ENCODE results near the gene YARS1. TPM values are rescaled to one million over a fixed set of nuclear protein-coding genes. Genes with fewer than 3 reads are reported as not detected.

Gene YARS1
- total RNA-seq, 1 experiment from 2014 or later, result 120 TPM

DNA sequence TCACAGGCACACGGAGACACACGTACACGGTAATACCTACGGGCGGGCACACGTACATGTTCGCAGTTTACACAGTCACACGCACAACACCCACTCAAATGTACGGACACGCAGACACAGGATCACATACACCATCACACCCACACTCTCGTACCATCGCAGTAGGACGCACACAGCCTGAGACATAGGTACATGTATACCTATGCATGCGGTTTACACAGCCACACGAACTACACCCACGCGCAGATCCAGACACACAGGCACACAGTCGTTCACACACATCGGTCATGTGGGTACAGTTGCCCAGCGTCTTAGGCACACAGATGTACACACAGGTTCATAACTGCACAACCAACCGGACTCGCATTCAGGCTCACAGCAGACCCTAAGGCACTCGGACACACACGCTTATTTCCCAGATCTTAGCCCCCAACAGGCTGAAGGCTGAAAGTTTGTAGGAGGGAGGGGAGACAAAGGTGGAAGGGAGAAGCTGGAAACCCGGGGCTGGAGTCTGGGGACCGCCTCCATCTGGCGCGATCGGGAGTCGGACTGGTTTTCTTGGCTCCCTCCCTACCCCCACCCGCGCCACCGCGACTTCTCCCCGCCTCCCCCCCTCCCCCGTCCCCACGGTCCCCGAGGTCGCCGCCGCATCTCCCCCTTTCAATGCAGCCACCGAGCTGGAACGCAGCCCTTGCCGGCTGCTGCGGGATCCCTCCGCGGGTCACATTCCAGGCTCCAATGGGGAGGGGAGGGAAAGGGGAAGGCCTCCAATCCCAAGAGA, 62.7 kb downstream of the YARS1 start:
- H3K4me3 ChIP-seq (ENCODE audit: low read depth in 2 of 2, low read length in 2 of 2), result peak overlapping the region; percentile 63 to 98
- no peaks in the 10 kb centered on the region for H3K9me3 ChIP-seq (ENCODE audit: control insufficient read depth, insufficient read depth, low read depth, low read length)
- no peaks in the 10 kb centered on the region for H3K36me3 ChIP-seq (ENCODE audit: control insufficient read depth, insufficient read depth, low read length)
- in situ Hi-C loops (cut with HindIII; ENCODE audit: low pct_unique_long_range_greater_than_20kb, low sequenced_read_pairs) (no loop called here), intact Hi-C loops (cut with micrococcal nuclease; ENCODE audit: unreplicated experiment) (loop anchor here (5.0 kb wide), 1 partner anchor 42 kb away; no protein-coding TSS in a partner anchor)
- H3K4me1 ChIP-seq (ENCODE audit: control insufficient read depth, insufficient read depth, low read length), result peaks cover 41% of the 10 kb centered on the region
- DNase-seq (ENCODE audit: low read depth, low spot score), result no peak
- no peaks in the 10 kb centered on the region for H3K27me3 ChIP-seq (ENCODE audit: control insufficient read depth, insufficient read depth, low read length)
- ChIA-PET CTCF (interaction anchor here (0.7 to 1.2 kb wide), 2 partner anchors 21 to 107 kb away, joined by 4 to 9 read pairs; no protein-coding TSS in a partner anchor), POLR2A (no interaction called here)
- H3K27ac ChIP-seq (ENCODE audit: low read length), result peak overlapping the region; percentile 90
- TF ChIP-seq TCF7L2 (IDR thresholded peaks at IDR 0.05; ENCODE audit: low read depth, low read length) (no peak), POLR2AphosphoS5 (IDR thresholded peaks at IDR 0.05; ENCODE audit: low read depth, low read length) (no peak), SIN3A (IDR thresholded peaks at IDR 0.05; ENCODE audit: borderline replicate concordance, insufficient read depth, low read depth, low read length) (no peak)
- TF ChIP-seq, protein P1, sequence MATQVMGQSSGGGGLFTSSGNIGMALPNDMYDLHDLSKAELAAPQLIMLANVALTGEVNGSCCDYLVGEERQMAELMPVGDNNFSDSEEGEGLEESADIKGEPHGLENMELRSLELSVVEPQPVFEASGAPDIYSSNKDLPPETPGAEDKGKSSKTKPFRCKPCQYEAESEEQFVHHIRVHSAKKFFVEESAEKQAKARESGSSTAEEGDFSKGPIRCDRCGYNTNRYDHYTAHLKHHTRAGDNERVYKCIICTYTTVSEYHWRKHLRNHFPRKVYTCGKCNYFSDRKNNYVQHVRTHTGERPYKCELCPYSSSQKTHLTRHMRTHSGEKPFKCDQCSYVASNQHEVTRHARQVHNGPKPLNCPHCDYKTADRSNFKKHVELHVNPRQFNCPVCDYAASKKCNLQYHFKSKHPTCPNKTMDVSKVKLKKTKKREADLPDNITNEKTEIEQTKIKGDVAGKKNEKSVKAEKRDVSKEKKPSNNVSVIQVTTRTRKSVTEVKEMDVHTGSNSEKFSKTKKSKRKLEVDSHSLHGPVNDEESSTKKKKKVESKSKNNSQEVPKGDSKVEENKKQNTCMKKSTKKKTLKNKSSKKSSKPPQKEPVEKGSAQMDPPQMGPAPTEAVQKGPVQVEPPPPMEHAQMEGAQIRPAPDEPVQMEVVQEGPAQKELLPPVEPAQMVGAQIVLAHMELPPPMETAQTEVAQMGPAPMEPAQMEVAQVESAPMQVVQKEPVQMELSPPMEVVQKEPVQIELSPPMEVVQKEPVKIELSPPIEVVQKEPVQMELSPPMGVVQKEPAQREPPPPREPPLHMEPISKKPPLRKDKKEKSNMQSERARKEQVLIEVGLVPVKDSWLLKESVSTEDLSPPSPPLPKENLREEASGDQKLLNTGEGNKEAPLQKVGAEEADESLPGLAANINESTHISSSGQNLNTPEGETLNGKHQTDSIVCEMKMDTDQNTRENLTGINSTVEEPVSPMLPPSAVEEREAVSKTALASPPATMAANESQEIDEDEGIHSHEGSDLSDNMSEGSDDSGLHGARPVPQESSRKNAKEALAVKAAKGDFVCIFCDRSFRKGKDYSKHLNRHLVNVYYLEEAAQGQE (IDR thresholded peaks at IDR 0.05; ENCODE audit: insufficient read depth in 1 of 2, low read depth in 2 of 2, low read length in 1 of 2), result no peak
- TF ChIP-seq, protein P2, sequence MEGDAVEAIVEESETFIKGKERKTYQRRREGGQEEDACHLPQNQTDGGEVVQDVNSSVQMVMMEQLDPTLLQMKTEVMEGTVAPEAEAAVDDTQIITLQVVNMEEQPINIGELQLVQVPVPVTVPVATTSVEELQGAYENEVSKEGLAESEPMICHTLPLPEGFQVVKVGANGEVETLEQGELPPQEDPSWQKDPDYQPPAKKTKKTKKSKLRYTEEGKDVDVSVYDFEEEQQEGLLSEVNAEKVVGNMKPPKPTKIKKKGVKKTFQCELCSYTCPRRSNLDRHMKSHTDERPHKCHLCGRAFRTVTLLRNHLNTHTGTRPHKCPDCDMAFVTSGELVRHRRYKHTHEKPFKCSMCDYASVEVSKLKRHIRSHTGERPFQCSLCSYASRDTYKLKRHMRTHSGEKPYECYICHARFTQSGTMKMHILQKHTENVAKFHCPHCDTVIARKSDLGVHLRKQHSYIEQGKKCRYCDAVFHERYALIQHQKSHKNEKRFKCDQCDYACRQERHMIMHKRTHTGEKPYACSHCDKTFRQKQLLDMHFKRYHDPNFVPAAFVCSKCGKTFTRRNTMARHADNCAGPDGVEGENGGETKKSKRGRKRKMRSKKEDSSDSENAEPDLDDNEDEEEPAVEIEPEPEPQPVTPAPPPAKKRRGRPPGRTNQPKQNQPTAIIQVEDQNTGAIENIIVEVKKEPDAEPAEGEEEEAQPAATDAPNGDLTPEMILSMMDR (IDR thresholded peaks at IDR 0.05), result no peak
- no TSS peak for BruUV-seq (replicated peaks)
- ATAC-seq, result peak; percentile 48

DNA sequence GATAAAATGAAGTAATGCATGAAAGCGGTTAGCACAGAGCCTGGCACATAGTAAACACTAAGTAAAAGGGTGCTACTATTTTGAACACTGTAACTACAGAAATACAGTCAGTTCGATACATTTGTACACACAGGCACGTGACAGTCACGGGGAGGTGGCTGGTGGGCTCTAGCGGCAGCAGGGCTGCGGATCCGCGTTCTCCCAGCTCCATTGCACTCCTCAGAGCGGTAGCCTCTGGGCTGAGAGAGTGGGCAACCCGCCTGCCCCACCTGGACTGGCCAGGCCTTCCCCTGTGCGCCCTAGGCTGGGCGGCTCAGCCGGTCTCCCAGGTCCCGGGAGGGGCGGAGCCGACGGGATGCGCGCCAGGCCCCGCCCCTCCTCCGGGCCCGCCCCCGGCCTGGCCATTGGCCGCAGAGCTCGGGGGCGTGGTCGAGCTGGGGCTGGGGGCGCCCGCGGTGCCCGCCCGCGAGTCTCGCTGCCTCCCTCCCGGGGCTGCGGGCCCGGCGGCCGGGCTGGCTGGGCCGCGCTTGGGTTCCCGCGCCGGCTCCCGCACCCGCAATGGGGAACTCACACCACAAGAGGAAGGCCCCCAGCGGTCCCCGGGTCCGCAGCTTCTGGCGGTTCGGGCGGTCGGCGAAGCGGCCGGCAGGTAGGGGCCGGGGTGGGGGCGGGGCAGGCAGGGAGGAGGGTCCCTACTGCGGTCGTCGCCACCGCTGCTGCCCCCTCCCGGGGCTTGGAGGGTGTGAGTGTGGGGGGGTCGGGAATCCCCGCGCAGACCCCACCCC, 63.4 kb downstream of the YARS1 start:
- CTCF ChIA-PET, result interaction anchor here (0.6 to 1.2 kb wide), 4 partner anchors 9 to 106 kb away, joined by 3 to 9 read pairs (median 4); no protein-coding TSS in a partner anchor
- ATAC-seq (peak; percentile 92), DNase-seq (ENCODE audit: low read depth, low spot score) (no peak)
- Histone ChIP-seq H3K36me3 (ENCODE audit: control insufficient read depth, insufficient read depth, low read length) (no peaks in the 10 kb centered on the region), H3K27ac (ENCODE audit: low read length) (peak overlapping the region; percentile 90), H3K4me3 (ENCODE audit: low read depth in 2 of 2, low read length in 2 of 2) (peak overlapping the region; percentile 63 to 98), H3K9me3 (ENCODE audit: control insufficient read depth, insufficient read depth, low read depth, low read length) (no peaks in the 10 kb centered on the region), H3K4me1 (ENCODE audit: control insufficient read depth, insufficient read depth, low read length) (peaks cover 33% of the 10 kb centered on the region), H3K27me3 (ENCODE audit: control insufficient read depth, insufficient read depth, low read length) (no peaks in the 10 kb centered on the region)
- no TSS peak for BruUV-seq (replicated peaks)
- in situ Hi-C loops (cut with HindIII; ENCODE audit: low pct_unique_long_range_greater_than_20kb, low sequenced_read_pairs), result no loop called here
- intact Hi-C loops (cut with micrococcal nuclease; ENCODE audit: unreplicated experiment), result no loop called here
- POLR2A ChIA-PET, result interaction anchor here (0.6 kb wide), 1 partner anchor 56 kb away, joined by 3 read pairs; no protein-coding TSS in a partner anchor
- TF ChIP-seq, protein P1 (IDR thresholded peaks at IDR 0.05; ENCODE audit: insufficient read depth in 1 of 2, low read depth in 2 of 2, low read length in 1 of 2), result no peak
- TF ChIP-seq, protein P2 (IDR thresholded peaks at IDR 0.05), result no peak
- 0 out of 2 replicates have a peak, but pooled peaks have one; percentile 29 for TF ChIP-seq SIN3A (IDR thresholded peaks at IDR 0.05; ENCODE audit: borderline replicate concordance, insufficient read depth, low read depth, low read length)
- 0 out of 2 replicates have a peak, but pooled peaks have one; percentile 18 for TF ChIP-seq POLR2AphosphoS5 (IDR thresholded peaks at IDR 0.05; ENCODE audit: low read depth, low read length)
- TF ChIP-seq TCF7L2 (IDR thresholded peaks at IDR 0.05; ENCODE audit: low read depth, low read length), result no peak
